SKM-1 treated with dmso at 0.1 percent for 144 hours (cell line): ENCODE measurements around the gene PLSCR2.
"Not testable (repeated sequence)": the region's sequence is repeated elsewhere in the genome, so short reads cannot be mapped to it uniquely, and the experiment has no call there.

Experiments used
- DNase-seq: peaks from one replicate; lab custom pipeline; 2025; ENCODE audit not compliant: unreplicated experiment; lab: John Stamatoyannopoulos, UW

Gene PLSCR2

DNA sequence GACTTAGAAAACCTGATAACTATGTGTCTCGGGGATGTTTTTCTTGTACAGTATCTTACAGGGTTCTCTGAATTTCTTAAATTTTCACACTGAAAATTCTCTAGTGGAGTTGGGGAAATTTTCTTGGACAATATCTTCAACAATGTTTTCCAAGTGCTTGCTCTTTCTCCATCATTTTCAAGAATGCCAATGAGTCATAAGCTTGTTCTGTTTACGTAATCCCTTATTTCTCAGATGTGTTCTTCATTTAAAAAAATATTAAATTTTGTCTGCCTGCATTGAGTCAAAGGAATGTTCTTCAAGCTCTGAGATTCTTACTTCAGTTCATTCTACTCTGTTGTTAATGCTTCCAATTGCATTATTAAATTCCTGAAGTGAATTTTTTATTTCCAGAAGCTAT, 21.9 kb upstream of the PLSCR2 start:
- DNase-seq, result no peak

DNA sequence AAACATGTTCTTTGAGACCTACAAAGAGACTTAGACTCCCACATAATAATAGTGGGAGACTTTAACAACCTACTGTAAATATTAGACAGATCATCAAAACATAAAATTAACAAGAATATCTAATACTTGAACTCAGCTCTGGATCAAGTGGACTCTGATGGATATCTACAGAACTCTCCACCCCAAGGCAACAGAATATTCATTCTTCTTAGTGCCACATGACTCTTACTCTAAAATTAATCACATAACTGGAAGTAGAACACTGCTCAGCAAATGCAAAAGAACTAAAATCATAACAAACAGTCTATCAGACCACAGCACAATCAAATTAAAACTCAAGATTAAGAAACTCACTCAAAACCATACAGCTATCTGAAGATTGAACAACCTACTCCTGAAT, 15.9 kb upstream of the PLSCR2 start:
- DNase-seq, result no peak

DNA sequence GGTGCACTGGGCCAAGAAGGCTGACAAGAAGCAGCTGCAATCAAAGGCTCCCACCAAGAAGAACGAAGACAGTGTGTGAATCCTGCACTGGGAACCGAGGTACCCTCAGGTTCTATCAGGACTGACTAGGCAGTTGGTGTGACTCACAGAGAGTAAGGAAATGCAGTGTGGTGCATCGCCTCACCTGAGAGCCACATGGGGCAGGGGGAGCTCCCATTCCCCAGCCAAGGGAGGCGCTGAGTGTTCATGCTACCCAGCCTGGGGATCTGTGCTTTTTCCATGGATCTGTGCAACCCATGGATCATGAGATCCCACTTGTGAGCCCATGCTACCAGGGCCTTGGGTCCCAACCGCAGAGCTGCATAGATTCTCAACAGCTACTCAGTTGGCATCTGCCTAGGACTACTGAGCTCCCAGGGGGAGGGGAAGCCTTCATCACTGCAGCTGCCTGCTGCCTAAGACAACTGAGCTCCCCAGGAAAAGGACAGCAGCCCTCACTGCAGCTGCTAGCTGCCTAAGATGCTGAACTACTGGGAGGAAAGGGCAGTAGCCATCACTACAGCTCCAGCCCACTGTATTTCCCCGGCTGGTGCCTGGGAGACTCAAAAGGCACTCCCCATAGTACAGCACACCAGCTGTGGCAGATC, 6.9 kb upstream of the PLSCR2 start:
- no peak for DNase-seq

DNA sequence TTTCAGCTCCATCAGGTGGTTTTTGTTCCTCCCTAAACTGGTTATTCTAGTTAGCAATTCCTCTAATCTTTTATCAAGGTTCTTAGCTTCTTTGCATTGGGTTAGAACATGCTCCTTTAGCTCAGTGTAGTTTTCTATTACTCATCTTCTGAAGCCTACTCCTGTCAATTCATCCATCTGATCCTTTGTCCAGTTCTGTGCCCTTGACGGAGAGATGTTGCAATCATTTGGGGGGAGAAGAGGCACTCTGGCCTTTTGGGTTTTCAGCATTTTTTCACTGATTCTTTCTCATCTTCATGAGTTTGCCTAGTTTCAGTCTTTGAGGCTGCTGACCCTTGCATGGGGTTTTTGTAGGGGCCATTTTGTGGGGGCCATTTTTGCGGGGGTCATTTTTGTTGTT, 5.6 kb upstream of the PLSCR2 start:
- DNase-seq, result not testable (repeated sequence)

DNA sequence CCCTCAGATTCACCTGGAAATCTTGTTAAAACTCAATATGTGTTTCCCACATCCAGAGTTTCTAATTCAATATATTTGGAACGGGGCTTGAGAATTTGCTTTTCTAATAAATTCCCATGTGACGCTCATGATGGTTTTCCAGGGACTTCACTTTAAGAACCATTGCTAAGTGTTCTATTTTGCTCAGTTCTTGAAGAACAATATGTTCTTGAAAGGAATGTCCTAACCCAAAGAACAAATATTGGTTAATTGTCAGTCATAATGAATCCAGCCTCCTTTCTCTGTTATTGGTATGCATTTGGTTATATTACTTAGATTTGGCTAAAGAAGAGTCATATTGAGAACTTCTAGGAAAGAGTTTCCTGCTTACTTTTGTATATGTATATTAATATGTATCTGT, 4.4 kb upstream of the PLSCR2 start:
- no peak for DNase-seq

DNA sequence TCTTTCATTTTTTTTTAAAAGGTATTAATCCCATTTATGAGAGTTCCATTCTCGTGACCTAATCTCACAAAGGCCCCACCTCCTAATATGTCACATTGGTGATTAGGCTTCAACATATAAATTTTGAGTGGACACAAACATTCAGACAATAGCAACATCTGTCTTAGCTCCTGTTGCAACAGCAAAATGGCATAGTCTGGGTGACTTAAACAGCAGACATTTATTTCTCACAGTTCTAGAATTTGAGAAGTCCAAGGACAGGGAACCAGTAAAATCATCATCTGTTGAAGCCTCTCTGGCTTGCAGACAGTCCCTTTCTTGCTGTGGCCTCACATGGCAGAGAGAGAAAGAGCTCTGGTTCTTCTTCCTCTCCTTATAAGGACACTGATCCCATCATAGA, 3.2 kb upstream of the PLSCR2 start:
- no peak for DNase-seq

DNA sequence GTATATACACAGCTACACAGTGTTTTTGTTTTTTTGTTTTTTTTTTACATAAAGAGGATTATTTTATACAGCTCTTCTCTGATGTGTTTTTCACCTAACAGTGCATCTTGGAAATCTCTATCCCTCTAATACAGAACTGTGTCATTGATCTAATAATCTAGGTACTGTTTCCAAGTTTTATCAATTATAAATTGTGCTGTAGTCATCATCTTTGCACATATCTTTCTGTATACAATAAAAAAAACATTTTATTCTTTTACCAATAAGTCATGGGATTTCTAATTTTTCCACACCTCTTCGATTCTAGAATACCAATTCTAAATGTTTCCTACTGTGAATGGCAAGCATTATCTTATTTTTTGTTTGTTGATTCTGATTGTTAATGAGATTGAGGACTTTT, 1.7 kb upstream of the PLSCR2 start:
- no peak for DNase-seq

DNA sequence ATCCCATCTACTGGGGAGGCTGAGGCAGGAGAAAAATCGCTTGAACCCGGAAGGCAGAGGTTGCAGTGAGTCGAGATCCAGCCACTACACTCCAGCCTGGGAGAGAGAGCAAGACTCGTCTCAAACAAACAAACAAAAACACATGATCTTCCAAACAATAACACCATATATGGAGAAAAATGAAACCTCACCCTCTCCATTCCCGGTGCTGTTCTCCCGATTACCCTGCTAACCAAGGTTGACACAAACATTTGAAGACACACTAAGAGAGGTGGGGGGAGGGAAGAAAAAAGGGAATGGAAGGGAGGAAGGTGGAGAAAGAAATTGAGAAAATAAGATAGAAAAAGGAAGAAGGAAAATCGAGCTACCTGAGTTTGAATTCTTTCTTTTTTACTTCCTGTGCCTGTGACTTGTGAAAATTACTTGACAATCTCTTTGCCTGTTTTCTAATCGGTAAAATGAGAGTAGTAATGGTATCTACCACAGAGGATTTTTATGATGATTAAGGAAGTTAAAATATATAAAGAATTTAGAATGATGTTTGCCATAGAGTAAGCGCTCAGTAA, 1.1 kb upstream of the PLSCR2 start:
- DNase-seq, result no peak

DNA sequence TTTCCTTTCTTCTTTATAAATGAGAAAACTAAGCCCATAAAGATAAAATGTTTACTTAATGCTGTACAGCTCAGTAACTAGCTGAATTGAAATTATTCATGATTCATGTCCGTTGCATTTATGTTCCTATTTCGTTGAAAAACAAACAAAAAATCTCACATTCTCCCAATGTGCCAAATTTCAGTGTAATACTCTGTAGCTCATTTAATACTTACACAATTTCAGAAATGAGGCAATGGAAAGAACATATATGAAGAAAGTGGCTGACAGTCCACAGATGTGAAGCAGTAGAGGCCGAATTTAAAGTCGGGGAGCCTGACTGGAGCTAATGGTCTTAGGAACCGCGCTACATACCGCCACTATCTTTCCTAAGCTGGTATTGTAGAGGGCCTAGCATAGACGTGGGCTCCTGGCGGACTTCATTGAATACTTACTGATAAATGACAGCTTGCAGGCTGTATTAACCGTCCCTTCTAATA, 651 bp downstream of the PLSCR2 start:
- no peak for DNase-seq

DNA sequence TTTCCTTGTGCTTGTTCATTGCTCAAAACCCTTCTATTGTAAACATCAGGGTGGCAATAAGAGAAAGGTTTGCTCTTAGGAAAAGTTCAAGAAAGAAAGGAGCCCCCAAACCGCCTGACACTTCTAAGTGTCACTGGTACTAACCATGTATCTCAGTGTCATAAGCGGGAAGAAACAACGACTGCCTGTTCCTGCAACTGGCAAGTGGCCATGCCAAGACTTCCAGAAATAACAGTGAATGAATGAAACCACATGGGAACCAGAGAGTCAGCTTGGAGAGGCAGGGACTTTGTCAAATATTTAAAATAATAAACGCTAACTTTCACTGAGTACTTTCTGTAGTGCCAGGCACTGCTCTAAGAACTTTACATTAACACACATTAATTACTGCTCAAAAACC, 1.1 kb downstream of the PLSCR2 start:
- no peak for DNase-seq

DNA sequence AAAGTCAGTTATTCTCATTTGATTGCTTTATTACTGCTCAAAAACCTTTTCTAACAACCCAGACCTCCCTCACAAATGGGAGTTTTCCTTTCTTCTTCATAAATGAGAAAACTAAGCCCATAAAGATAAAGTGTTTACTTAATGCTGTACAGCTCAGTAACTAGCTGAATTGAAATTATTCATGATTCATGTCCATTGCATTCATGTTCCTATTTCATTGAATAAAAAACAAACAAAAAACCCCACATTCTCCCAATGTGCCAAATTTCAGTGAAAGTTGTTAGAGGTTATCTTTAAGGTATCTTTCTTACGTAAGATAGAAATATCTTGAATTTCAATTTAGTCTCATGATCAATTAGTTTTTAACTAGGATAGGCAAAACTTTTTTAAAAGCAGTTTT, 2.8 kb downstream of the PLSCR2 start:
- DNase-seq, result no peak

DNA sequence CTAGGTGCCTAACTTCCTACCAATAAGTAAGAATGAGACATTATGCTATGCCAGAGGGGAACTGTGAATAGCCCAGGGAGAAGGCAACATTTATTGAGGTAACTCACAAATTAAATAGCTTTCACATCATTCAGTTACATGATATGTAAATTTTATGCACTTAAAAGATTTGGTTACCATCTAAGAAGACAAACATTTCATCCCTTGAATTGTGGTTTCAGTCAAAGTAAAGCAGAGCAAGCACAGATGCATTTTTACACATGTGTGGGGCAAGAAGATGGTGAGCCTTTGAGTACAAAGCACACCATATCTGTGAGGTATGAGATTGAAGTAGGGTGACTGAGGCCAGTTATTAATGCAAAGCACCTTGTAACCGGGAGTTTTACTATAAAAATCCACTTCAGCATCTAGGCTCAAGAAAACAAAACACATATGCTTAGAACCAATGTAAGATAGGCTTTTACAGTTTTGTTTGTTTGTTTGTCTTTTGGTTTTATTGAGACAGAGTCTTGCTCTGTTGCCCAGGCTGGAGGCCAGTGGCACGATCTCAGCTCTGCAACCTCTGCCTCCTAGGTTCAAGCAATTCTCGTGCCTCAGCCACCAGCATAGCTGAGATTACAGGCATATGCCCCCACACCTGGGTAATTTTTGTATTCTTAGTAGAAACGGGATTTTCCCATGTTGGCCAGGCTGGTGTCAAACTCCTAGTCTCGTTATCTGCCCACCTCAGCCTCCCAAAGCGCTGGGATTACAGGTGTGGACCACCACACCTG, 3.5 kb downstream of the PLSCR2 start:
- no peak for DNase-seq

DNA sequence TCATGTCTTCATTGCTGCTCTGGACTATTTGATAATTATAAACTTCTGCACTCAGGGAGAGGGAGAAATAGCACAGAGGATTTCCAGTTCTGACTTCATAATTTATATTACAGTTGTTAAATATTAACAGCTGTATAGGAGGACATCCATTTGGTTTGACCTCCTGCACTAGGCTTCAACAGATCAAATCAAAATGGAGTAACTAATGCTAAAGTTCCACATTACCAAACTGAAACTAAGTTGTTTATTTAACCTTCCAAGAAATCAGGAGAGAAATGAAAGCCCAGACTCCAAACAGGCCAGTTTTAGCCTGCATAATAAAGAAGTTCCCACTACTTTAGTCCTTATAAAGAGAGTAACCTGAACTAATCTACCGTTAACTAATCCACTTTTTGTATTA, 4.6 kb downstream of the PLSCR2 start:
- no peak for DNase-seq

DNA sequence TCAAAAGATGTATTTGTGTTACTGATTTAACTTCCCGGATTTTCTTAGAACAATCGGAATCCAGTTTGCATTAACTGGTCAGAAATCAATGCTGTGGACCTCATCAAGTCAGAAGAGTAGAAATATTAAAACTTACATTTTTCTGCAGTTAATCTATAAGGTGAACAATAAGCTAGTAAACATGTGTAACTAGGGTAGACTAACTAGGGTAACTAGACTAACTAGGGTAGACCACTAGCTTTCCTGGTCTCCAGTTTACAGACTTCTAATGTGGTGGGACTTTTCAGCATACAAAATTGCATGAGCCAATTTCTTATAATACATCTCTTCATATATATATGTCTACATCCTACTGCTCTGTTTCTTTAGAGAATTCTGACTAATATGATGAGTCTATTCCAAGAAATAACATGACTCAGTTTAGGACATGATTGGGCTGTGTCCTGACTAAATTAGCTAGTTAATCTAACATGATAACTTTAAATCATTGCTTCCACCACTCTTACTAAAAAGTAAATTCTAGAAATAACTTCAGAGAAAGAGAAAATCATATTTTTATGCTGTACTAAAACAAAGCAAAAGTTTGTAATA, 5.3 kb downstream of the PLSCR2 start:
- DNase-seq, result no peak

DNA sequence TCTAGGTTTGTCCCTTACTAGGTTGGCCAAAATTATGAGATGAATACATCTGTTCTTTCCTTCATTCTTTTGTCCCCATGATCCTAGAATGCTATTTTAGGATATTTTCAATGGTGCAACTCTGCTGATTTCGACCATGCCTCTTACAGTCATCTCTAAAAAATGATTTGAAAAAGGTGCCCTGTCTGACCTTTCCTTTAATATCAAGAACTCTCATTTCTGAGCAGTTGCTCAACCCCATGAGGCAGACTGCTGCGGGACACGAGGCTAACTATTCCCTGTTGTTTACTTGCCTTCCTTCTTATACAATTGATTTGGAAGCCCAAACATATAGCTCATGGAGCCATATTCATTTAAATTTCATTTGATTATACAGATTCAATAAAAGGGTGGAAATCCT, 14.6 kb downstream of the PLSCR2 start:
- no peak for DNase-seq

DNA sequence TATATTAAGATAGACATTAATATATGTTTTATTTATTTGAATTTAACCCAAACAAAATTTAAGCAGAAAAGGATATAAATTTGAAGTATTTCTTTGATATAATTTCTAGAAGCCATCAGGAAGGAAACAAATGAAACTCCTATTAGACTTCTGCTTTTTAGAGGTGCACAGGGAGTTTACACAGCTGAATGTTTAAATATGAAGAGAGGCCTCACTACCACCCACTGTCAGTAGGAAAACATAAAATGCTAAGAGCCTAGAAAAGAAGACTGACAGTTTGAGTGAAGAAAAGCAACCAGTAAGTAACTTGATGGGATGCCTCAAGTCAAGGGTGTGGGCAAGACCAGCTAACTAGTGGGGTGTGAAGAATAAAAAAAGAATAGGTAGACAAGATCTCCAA, 19.7 kb downstream of the PLSCR2 start:
- no peak for DNase-seq

DNA sequence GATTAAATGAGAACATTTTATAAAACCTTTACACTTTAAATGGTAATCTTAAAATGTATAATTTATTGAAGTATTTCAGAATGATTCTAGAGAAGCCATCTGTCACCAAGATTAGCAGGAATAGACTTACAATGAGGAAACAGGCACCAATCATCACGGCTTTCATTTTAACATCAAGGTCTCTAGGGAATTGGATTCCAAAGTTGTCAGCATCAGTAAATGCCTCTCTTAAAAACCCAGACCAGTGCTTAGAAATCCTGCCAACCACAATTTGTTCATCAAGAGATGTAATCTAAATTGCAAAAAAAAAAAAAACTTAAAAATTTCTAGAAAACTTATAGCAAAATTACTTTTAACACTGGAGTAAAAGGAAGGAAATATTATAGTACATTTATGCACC, 20.3 kb downstream of the PLSCR2 start:
- no peak for DNase-seq

DNA sequence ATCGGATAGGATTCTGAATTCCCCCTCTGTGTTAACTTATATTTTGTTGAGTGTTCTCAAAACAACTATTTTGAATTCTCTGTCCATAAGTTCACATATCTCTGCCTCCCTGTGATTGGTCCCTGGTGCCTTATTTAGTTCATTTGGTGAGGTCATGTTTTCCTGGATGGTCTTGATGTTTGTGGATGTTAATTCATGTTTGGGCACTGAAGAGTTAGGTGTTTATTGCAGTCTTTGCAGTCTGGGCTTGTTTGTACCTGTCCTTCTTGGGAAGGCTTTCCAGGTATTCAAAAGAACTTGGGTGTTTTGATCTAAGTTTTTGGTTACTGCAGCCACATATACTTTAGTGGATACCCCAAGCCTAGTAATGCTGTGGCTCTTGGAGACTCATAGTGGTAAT, 23.3 kb downstream of the PLSCR2 start:
- no peak for DNase-seq

DNA sequence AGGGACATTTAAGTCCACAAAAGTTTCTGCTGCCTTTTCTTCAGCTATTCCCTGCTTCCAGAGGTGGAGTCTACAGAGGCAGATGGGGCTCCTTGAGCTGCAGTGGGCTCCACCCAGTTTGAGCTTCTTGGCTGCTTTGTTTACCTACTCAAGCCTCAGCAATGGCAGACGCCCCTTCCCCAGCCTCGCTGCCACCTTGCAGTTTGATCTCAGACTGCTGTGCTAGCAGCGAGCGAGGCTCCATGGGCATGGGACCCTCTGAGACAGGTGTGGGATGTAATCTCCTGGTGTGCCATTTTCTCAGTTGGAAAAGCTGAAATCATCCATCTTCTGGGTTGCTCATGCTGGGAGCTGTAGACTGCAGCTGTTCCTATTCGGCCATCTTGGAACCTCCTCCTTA, 29.1 kb downstream of the PLSCR2 start:
- not testable (repeated sequence) for DNase-seq

DNA sequence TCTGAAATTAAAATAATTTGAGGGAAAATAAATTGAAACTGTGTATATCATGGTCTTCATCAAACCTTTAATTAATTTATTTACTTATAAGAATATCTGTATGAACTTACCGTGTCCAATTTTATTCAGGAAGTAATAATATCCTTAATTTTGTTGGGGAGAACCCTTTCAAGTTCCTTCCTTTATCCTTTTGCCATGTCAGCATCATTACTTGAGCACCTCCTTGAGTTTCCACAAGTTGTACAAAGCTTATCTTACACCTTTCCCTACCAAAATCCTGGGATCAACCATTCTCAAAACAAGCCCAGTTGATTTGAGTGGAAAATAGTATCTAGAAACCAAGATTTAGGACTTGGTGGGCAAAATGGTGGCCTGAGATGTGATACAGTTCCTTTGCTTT, 37.3 kb downstream of the PLSCR2 start:
- DNase-seq, result no peak

DNA sequence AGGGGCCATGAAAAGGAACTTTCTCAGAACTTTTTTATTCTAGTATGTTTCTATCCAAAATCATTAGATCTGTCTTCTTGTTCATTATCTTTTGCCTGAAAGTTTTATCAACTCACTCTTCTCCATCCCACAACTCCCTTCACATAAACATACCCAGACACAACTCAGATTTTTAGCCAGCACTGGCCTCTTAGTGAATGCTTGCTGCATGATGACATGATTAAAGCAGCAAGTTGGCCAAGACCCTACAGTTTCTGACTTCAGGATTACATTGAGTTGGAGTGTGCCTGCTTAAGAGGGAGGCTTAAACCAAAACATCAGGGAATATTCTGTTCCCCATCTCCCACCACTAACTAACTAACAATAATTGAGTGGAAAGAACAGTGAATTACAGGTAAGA, 38.1 kb downstream of the PLSCR2 start:
- DNase-seq, result no peak

DNA sequence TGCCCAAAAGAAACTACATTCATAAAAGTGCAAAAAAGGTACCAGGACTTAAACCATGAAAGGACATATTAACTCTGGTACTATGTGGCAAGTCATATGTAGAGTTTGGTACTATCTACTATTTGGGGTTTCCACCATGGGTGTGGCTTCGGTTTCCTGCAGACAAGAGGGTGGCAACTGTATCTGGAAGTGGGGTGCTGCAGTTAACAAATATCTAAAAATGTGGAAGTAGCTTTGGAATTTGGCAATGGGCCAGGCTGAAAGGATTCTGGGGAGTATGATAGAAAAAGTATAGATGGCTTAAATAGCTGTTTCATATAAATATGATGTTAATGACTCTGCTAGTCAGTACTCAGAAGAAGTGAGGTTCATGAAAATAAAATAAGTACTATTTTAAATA, 44.0 kb downstream of the PLSCR2 start:
- no peak for DNase-seq
